Measurements from ENCODE around the gene COL5A1. TPM values are rescaled to one million over a fixed set of nuclear protein-coding genes. Genes with fewer than 3 reads are reported as not detected.

The COL5A1 gene
- total RNA-seq, 1 donor from 2014 or later, result 1,552 TPM

- H3K27ac Mint-ChIP-seq (ENCODE audit: unreplicated experiment), result peak overlapping the region; percentile 99
- no peak for DNase-seq (ENCODE audit: extremely low spot score, unreplicated experiment)
These were observed 14.8 kb upstream of the COL5A1 start for GRCh38 chr9:134626571-134627416.

GRCh38 chr9:134627417-134628353 is 13.9 kb upstream of the COL5A1 start:
- Mint-ChIP-seq H3K27ac (ENCODE audit: unreplicated experiment) (peak overlapping the region; percentile 19), H3K4me1 (ENCODE audit: unreplicated experiment) (peaks cover 78% of the 10 kb centered on the region), H3K4me3 (ENCODE audit: unreplicated experiment) (no peak overlapping the region), H3K9me3 (ENCODE audit: unreplicated experiment) (no peaks in the 10 kb centered on the region), H3K27me3 (ENCODE audit: unreplicated experiment) (no peaks in the 10 kb centered on the region), H3K36me3 (ENCODE audit: unreplicated experiment) (no peaks in the 10 kb centered on the region)
- TF ChIP-seq CTCF (IDR thresholded peaks at IDR 0.05), result no peak
- DNase-seq (ENCODE audit: extremely low spot score, unreplicated experiment), result no peak

More at GRCh38 chr9:134626571-134627416, 14.8 kb upstream of the COL5A1 start:
- Mint-ChIP-seq H3K4me3 (ENCODE audit: unreplicated experiment) (no peak overlapping the region), H3K27me3 (ENCODE audit: unreplicated experiment) (no peaks in the 10 kb centered on the region), H3K4me1 (ENCODE audit: unreplicated experiment) (peaks cover 85% of the 10 kb centered on the region), H3K9me3 (ENCODE audit: unreplicated experiment) (no peaks in the 10 kb centered on the region), H3K36me3 (ENCODE audit: unreplicated experiment) (no peaks in the 10 kb centered on the region)
- TF ChIP-seq CTCF (IDR thresholded peaks at IDR 0.05), result no peak

GRCh38 chr9:134628354-134628736 is 13.3 kb upstream of the COL5A1 start:
- no peaks in the 10 kb centered on the region for H3K36me3 Mint-ChIP-seq (ENCODE audit: unreplicated experiment)
- H3K4me1 Mint-ChIP-seq (ENCODE audit: unreplicated experiment), result peaks cover 73% of the 10 kb centered on the region
- H3K4me3 Mint-ChIP-seq (ENCODE audit: unreplicated experiment), result no peak overlapping the region
- DNase-seq (ENCODE audit: extremely low spot score, unreplicated experiment), result no peak
- no peaks in the 10 kb centered on the region for H3K27me3 Mint-ChIP-seq (ENCODE audit: unreplicated experiment)
- H3K27ac Mint-ChIP-seq (ENCODE audit: unreplicated experiment), result no peak overlapping the region
- no peaks in the 10 kb centered on the region for H3K9me3 Mint-ChIP-seq (ENCODE audit: unreplicated experiment)
- TF ChIP-seq CTCF (IDR thresholded peaks at IDR 0.05), result no peak

GRCh38 chr9:134629061-134629585 is 12.5 kb upstream of the COL5A1 start:
- H3K9me3 Mint-ChIP-seq (ENCODE audit: unreplicated experiment), result no peaks in the 10 kb centered on the region
- H3K4me1 Mint-ChIP-seq (ENCODE audit: unreplicated experiment), result peaks cover 72% of the 10 kb centered on the region
- H3K27me3 Mint-ChIP-seq (ENCODE audit: unreplicated experiment), result no peaks in the 10 kb centered on the region
- TF ChIP-seq CTCF (IDR thresholded peaks at IDR 0.05), result no peak
- no peak overlapping the region for H3K4me3 Mint-ChIP-seq (ENCODE audit: unreplicated experiment)
- H3K36me3 Mint-ChIP-seq (ENCODE audit: unreplicated experiment), result no peaks in the 10 kb centered on the region
- no peak for DNase-seq (ENCODE audit: extremely low spot score, unreplicated experiment)
- no peak overlapping the region for H3K27ac Mint-ChIP-seq (ENCODE audit: unreplicated experiment)

Measured in osteocyte (in vitro differentiated cells).